Sigmoid colon (tissue), 7 donors: ENCODE measurements around the gene KLHL29. TPM values are rescaled to one million over a fixed set of nuclear protein-coding genes. Genes with fewer than 3 reads are reported as not detected.

Source experiments
- DNase-seq: peaks from one replicate; pipeline ENCODE4 v3.0.0-alpha.2; 2019
- H3K27ac ChIP-seq, 4 donors: fragments of 200-600 bp; sonication (generic); one replicate each; pipeline ENCODE4 v1.5.1; 2016 to 2019; ENCODE audit warnings: mild to moderate bottlenecking in 1 of 4
- H3K27me3 ChIP-seq, 3 donors: fragments of 200-600 bp; sonication (generic); one replicate each; pipeline ENCODE4 v1.5.1; 2019; ENCODE audit warnings: mild to moderate bottlenecking in 1 of 3
- H3K36me3 ChIP-seq, 4 donors: fragments of 200-600 bp; sonication (generic); one replicate each; pipeline ENCODE4 v1.5.1; 2016 to 2019
- H3K4me1 ChIP-seq, 4 donors: fragments of 200-600 bp; sonication (generic); one replicate each; pipeline ENCODE4 v1.5.1; 2017 to 2019
- H3K4me3 ChIP-seq, 4 donors: fragments of 200-600 bp; sonication (generic); one replicate each; pipeline ENCODE4 v1.5.1; 2017 to 2019; ENCODE audit warnings: mild to moderate bottlenecking in 2 of 4, moderate library complexity in 1 of 4
- H3K9me3 ChIP-seq, 4 donors: fragments of 200-600 bp in 3 of 4; sonication (generic) in 3 of 4; one replicate each; pipeline versions ENCODE4 v1.5.1 to v1.6.1; 2013 to 2019
- EP300 ChIP-seq, 4 donors: sonication (generic); formaldehyde crosslinking; IDR thresholded peaks; one replicate each; pipeline ENCODE4 v1.6.1; 2017; ENCODE audit warnings: antibody characterized with exemption in 4 of 4
- POLR2A ChIP-seq, 2 donors: fragments of 450-650 bp; IDR thresholded peaks; one replicate each; pipeline ENCODE4 v1.6.1; 2016; ENCODE audit warnings: antibody characterized with exemption in 2 of 2, mild to moderate bottlenecking in 2 of 2, moderate library complexity in 2 of 2
- POLR2AphosphoS5 ChIP-seq, 4 donors: sonication (generic); formaldehyde crosslinking; IDR thresholded peaks; one replicate each; pipeline ENCODE4 v1.6.1; 2017; ENCODE audit warnings: antibody characterized with exemption in 4 of 4
- WGBS, 2 donors: extraction: QIAGEN DNeasy Blood & Tissue Kit; methylation state at CpG; one replicate each; pipeline ENCODE4 v1.1.7; 2013; 5-methylcytosine and 5-hydroxymethylcytosine counted together
- intact Hi-C: fragments of 100-400 bp; cut with DNase I; formaldehyde crosslinking; loops from one replicate; pipeline ENCODE4 v1.15.1; 2023
- polyA plus RNA-seq, 3 donors: library from polyadenylated mRNA; stranded (reverse); fragments of 200-250 nt; gene quantifications; one replicate each; pipeline ENCODE4 v1.2.3, GENCODE V29; 2013
- total RNA-seq, 4 donors: library from RNA; depleted of rRNA; stranded (reverse); fragments of >200 nt; gene quantifications; one replicate each; pipeline ENCODE4 v1.1.0, GENCODE V29; 2016
- TF ChIP-seq, protein P1 (sequence below), 4 experiments: fragments of 450-650 bp in 3 of 4; fragments of 200-600 bp in 1 of 4; IDR thresholded peaks; one replicate each; pipeline ENCODE4 v1.5.1; 2016 to 2019; ENCODE audit warnings: antibody characterized with exemption in 4 of 4, mild to moderate bottlenecking in 3 of 4, moderate library complexity in 2 of 4
- donor health status: healthy with polysubstance abuse.
- donor health status: Bipolar disorder and iron deficiency.
- donor health status: healthy.

Gene KLHL29
- total and polyA plus RNA-seq, 7 donors = 0.46 to 25.5 (median 6.3) TPM

DNA sequence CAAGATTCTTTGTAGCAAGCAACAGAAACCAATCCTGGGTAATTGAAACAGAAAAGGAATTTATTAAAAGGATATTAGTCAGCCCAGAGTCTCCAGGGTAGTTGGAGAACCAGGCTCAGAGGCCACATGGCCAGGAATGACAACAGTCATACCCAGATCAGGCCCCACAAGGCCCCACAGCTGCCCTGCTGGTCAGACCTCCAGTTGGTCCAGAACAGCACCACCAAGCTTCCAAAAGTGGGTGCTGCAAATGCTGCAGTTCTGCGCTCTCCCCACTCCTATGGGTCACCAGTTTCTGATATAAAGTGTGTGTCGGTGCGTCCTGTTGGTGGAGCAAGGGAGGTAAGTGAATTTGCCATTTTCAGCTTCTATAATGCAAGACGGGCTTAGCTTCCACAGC is 29.9 kb downstream of the KLHL29 start:
- 93 to 95% methylated on average over 4 of the region's 4 CpGs for WGBS, 2 donors
- no peaks in the 10 kb centered on the region for H3K9me3 ChIP-seq
- DNase-seq = no peak
- no peaks in the 10 kb centered on the region for H3K36me3 ChIP-seq
- intact Hi-C loops = no loop called here
- H3K27ac ChIP-seq = no peak overlapping the region
- peaks cover 0 to 85% (median 51%) of the 10 kb centered on the region in 4 donors for H3K4me1 ChIP-seq
- TF ChIP-seq, protein P1, sequence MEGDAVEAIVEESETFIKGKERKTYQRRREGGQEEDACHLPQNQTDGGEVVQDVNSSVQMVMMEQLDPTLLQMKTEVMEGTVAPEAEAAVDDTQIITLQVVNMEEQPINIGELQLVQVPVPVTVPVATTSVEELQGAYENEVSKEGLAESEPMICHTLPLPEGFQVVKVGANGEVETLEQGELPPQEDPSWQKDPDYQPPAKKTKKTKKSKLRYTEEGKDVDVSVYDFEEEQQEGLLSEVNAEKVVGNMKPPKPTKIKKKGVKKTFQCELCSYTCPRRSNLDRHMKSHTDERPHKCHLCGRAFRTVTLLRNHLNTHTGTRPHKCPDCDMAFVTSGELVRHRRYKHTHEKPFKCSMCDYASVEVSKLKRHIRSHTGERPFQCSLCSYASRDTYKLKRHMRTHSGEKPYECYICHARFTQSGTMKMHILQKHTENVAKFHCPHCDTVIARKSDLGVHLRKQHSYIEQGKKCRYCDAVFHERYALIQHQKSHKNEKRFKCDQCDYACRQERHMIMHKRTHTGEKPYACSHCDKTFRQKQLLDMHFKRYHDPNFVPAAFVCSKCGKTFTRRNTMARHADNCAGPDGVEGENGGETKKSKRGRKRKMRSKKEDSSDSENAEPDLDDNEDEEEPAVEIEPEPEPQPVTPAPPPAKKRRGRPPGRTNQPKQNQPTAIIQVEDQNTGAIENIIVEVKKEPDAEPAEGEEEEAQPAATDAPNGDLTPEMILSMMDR (IDR thresholded peaks at IDR 0.05) = no peak
- no peak for TF ChIP-seq EP300 (IDR thresholded peaks at IDR 0.05)
- TF ChIP-seq POLR2A (IDR thresholded peaks at IDR 0.05) = no peak
- TF ChIP-seq POLR2AphosphoS5 (IDR thresholded peaks at IDR 0.05) = no peak
- no peaks in the 10 kb centered on the region for H3K27me3 ChIP-seq
- H3K4me3 ChIP-seq = no peak overlapping the region

DNA sequence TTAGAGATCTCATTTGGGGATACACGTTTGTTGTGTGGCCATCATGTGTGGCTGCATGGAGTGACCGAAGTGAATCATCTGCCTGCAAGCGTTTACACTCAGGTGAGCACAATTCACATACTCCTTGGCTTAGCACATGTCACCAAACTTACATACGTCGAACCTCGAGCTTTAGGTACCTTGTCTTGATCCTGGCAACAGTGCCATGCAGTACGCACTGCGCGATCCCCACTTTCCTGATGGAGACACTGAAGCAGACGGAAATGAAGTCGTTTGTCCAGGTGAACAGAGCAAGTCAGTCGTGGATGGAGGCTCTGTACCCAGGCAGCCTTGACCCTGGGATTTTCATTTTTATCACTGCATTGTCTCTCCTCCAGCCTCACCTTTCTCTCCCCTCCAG is 32.3 kb downstream of the KLHL29 start:
- no peaks in the 10 kb centered on the region for H3K36me3 ChIP-seq
- peak overlapping the region in 2 of 4 donors; percentile 79 to 80 for H3K27ac ChIP-seq
- no peak for TF ChIP-seq EP300 (IDR thresholded peaks at IDR 0.05)
- TF ChIP-seq, protein P1 (IDR thresholded peaks at IDR 0.05) = no peak
- TF ChIP-seq POLR2AphosphoS5 (IDR thresholded peaks at IDR 0.05) = no peak
- TF ChIP-seq POLR2A (IDR thresholded peaks at IDR 0.05) = no peak
- no peaks in the 10 kb centered on the region for H3K9me3 ChIP-seq
- no peak overlapping the region for H3K4me3 ChIP-seq
- DNase-seq = no peak
- no peaks in the 10 kb centered on the region for H3K27me3 ChIP-seq
- peaks cover 0 to 83% (median 50%) of the 10 kb centered on the region in 4 donors for H3K4me1 ChIP-seq
- WGBS, 2 donors = 91 to 92% methylated on average over 12 of the region's 12 CpGs
- intact Hi-C loops = no loop called here

DNA sequence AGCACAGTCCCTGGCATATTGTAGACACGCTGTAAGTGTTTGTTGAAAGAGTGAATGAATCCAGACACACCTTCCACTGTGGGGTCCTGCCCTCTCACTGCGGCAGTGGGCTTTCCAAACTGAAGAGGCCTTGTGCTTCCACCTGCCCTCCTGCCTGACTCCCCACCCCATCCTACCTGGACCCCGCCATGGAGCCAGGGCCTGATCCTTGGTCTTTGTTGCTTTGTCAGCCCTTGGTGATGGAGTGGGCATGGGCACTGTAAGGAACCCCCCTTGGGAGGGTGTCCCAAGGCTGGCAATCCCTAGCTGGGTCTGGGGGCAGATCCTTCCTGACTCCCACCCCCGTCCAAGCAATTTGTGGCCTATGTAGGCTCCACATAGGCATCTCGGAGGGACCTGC is 33.1 kb downstream of the KLHL29 start:
- DNase-seq = no peak
- Histone ChIP-seq H3K9me3 (no peaks in the 10 kb centered on the region), H3K36me3 (no peaks in the 10 kb centered on the region), H3K4me3 (no peak overlapping the region), H3K27ac (peak overlapping the region; percentile 59 to 80 (median 70)), H3K4me1 (peaks cover 0 to 83% (median 50%) of the 10 kb centered on the region in 4 donors), H3K27me3 (no peaks in the 10 kb centered on the region)
- 88 to 95% methylated on average over 5 of the region's 5 CpGs for WGBS, 2 donors
- no peak for TF ChIP-seq POLR2AphosphoS5 (IDR thresholded peaks at IDR 0.05)
- TF ChIP-seq EP300 (IDR thresholded peaks at IDR 0.05) = no peak
- intact Hi-C loops = no loop called here

- no peaks in the 10 kb centered on the region for H3K36me3 ChIP-seq
- H3K9me3 ChIP-seq = no peaks in the 10 kb centered on the region
- peak overlapping the region; percentile 59 to 80 (median 70) for H3K27ac ChIP-seq
- no peak overlapping the region for H3K4me3 ChIP-seq
- WGBS, 2 donors = 78 to 79% methylated on average over 6 of the region's 6 CpGs
- no peaks in the 10 kb centered on the region for H3K27me3 ChIP-seq
- TF ChIP-seq POLR2A (IDR thresholded peaks at IDR 0.05) (no peak), POLR2AphosphoS5 (IDR thresholded peaks at IDR 0.05) (peak in 3 of 4 donors; percentile 47 to 74 (median 53)), EP300 (IDR thresholded peaks at IDR 0.05) (peak in 1 of 4 donors; percentile 39)
- TF ChIP-seq, protein P1 (IDR thresholded peaks at IDR 0.05) = no peak
- H3K4me1 ChIP-seq = peaks cover 0 to 84% (median 55%) of the 10 kb centered on the region in 4 donors
- DNase-seq = no peak
- intact Hi-C loops = no loop called here
Observed at GRCh38 chr2:23418461-23418911, 33.5 kb downstream of the KLHL29 start.

DNA sequence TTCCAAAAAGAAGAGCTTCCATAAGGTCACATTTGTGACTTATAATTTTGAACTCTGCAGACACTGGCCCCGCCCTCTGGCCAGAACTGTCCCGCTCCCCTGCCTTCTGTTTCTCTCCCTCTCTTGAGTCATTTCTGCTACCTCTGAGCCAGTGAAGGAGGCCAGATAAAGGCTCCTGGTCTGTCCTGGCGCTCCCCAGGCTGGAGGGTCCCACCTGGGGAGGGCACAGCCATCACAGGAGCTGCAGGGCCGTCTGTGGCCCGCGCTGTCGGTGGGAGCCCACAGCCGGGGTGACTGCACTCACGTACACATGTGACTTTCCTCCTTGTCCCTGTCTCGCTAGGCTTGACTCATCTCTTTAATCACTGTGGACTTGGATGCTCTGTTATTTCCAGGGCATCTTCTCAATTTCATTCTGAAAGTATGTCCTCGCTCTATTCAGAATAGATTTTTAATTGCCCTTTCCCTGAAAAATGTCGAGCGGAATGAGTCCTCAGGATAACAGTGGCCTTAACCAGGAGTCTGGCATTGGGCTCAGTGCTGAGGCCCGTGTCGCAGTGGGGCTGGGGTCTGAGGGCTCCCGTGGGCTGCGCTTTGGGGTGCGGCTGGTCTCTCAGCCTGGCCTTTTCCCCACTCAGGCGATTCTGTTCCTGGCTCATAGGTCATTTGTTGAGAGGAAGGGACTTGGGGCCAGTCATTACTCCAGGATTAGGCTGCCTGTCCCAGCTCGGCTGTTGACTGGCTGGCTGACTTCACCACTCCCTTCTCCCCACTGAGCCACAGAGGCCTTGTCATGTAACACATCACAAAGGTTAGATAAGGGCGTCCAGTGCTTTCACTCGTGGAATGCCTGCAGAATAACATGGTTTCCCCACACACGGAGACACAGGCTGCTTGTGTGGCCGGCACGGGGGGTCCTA is 34.5 kb downstream of the KLHL29 start:
- Histone ChIP-seq H3K9me3 (no peaks in the 10 kb centered on the region), H3K27ac (peak overlapping the region; percentile 59 to 80 (median 70)), H3K27me3 (no peaks in the 10 kb centered on the region), H3K36me3 (no peaks in the 10 kb centered on the region), H3K4me1 (peaks cover 0 to 84% (median 60%) of the 10 kb centered on the region in 4 donors), H3K4me3 (no peak overlapping the region)
- intact Hi-C loops = no loop called here
- TF ChIP-seq, protein P1 (IDR thresholded peaks at IDR 0.05) = no peak
- TF ChIP-seq EP300 (IDR thresholded peaks at IDR 0.05) (no peak), POLR2AphosphoS5 (IDR thresholded peaks at IDR 0.05) (no peak), POLR2A (IDR thresholded peaks at IDR 0.05) (no peak)
- WGBS, 2 donors = 84 to 90% methylated on average over 25 of the region's 25 CpGs
- no peak for DNase-seq
